Progenitor cell of endocrine pancreas (in vitro differentiated cells): ENCODE data around the gene KCNG4. TPM values are rescaled to one million over a fixed set of nuclear protein-coding genes. Genes with fewer than 3 reads are reported as not detected.

Experiments used
- DNase-seq: peaks from one replicate; pipeline ENCODE4 v3.0.0; 2021; ENCODE audit warnings: low spot score; ENCODE audit not compliant: unreplicated experiment
- H3K27ac Mint-ChIP-seq: 2 replicates; pipeline ENCODE4 v1.8.0; 2021; ENCODE audit warnings: mild to moderate bottlenecking, moderate library complexity, mixed read lengths
- H3K27me3 Mint-ChIP-seq: 2 replicates; pipeline ENCODE4 v1.8.0; 2021; ENCODE audit warnings: mixed read lengths
- H3K36me3 Mint-ChIP-seq: 2 replicates; pipeline ENCODE4 v1.8.0; 2022; ENCODE audit warnings: mixed read lengths; ENCODE audit not compliant: insufficient read depth
- H3K4me1 Mint-ChIP-seq: 2 replicates; pipeline ENCODE4 v1.8.0; 2021; ENCODE audit warnings: low read depth, mixed read lengths
- H3K4me3 Mint-ChIP-seq: 2 replicates; pipeline ENCODE4 v1.8.0; 2021; ENCODE audit warnings: low read depth, mild to moderate bottlenecking, moderate library complexity, mixed read lengths
- H3K9me3 Mint-ChIP-seq: 2 replicates; pipeline ENCODE4 v1.8.0; 2021; ENCODE audit warnings: low read depth, mixed read lengths
- CTCF ChIP-seq: fragments of 200-600 bp; sonication (generic); IDR thresholded peaks from one replicate; pipeline ENCODE4 v1.5.0; 2021; ENCODE audit warnings: antibody characterized with exemption, mild to moderate bottlenecking; ENCODE audit not compliant: unreplicated experiment
- total RNA-seq: library from RNA; stranded (reverse); gene quantifications from 2 replicates; pipeline ENCODE4 v1.2.1, GENCODE V29; 2021

KCNG4 gene
- total RNA-seq, 1 donor from 2014 or later, result not detected

- no peak overlapping the region for H3K4me3 Mint-ChIP-seq
- no peaks in the 10 kb centered on the region for H3K4me1 Mint-ChIP-seq
Measured at GRCh38 chr16:84232060-84232459, 7.8 kb downstream of the KCNG4 start.

GRCh38 chr16:84229471-84229870 lies 10.3 kb downstream of the KCNG4 start:
- no peak for TF ChIP-seq CTCF
- Mint-ChIP-seq H3K27me3 (peaks cover 22% of the 10 kb centered on the region), H3K4me3 (no peak overlapping the region), H3K9me3 (no peaks in the 10 kb centered on the region), H3K36me3 (no peaks in the 10 kb centered on the region), H3K4me1 (no peaks in the 10 kb centered on the region), H3K27ac (no peak overlapping the region)
- no peak for DNase-seq

More at GRCh38 chr16:84232060-84232459, 7.8 kb downstream of the KCNG4 start:
- no peak for DNase-seq
- Mint-ChIP-seq H3K27ac (no peak overlapping the region), H3K9me3 (no peaks in the 10 kb centered on the region), H3K27me3 (peaks cover 31% of the 10 kb centered on the region), H3K36me3 (no peaks in the 10 kb centered on the region)
- no peak for TF ChIP-seq CTCF

GRCh38 chr16:84228256-84228838 lies 11.5 kb downstream of the KCNG4 start:
- Mint-ChIP-seq H3K27ac (no peak overlapping the region), H3K4me3 (no peak overlapping the region)

GRCh38 chr16:84227548-84227947 lies 12.3 kb downstream of the KCNG4 start:
- H3K9me3 Mint-ChIP-seq, result no peaks in the 10 kb centered on the region
- DNase-seq, result no peak
- H3K27me3 Mint-ChIP-seq, result peaks cover 19% of the 10 kb centered on the region
- TF ChIP-seq CTCF, result no peak
- no peak overlapping the region for H3K27ac Mint-ChIP-seq
- no peaks in the 10 kb centered on the region for H3K4me1 Mint-ChIP-seq
- no peaks in the 10 kb centered on the region for H3K36me3 Mint-ChIP-seq
- no peak overlapping the region for H3K4me3 Mint-ChIP-seq

More at GRCh38 chr16:84228256-84228838, 11.5 kb downstream of the KCNG4 start:
- Mint-ChIP-seq H3K9me3 (no peaks in the 10 kb centered on the region), H3K4me1 (no peaks in the 10 kb centered on the region), H3K36me3 (no peaks in the 10 kb centered on the region), H3K27me3 (peaks cover 19% of the 10 kb centered on the region)
- DNase-seq, result no peak
- TF ChIP-seq CTCF, result no peak

GRCh38 chr16:84226026-84226425 lies 13.8 kb downstream of the KCNG4 start:
- Mint-ChIP-seq H3K27me3 (peaks cover 10% of the 10 kb centered on the region), H3K27ac (no peak overlapping the region), H3K9me3 (no peaks in the 10 kb centered on the region), H3K4me3 (no peak overlapping the region), H3K36me3 (no peaks in the 10 kb centered on the region), H3K4me1 (no peaks in the 10 kb centered on the region)
- TF ChIP-seq CTCF, result no peak
- DNase-seq, result no peak
